Breast epithelium (tissue), 3 donors: ENCODE data around the gene PEBP1.

Experiments used
- CTCF ChIP-seq, 3 donors: fragments of 450-650 bp; IDR thresholded peaks; one replicate each; pipeline ENCODE4 v1.5.1; 2016 to 2017; ENCODE audit warnings: antibody characterized with exemption in 3 of 3, mild to moderate bottlenecking in 3 of 3, moderate library complexity in 3 of 3
- POLR2A ChIP-seq: fragments of 450-650 bp; IDR thresholded peaks from one replicate; pipeline ENCODE4 v1.6.1; 2016; ENCODE audit warnings: antibody characterized with exemption, mild to moderate bottlenecking, moderate library complexity
- POLR2AphosphoS5 ChIP-seq, 3 donors: sonication (generic); formaldehyde crosslinking; IDR thresholded peaks; one replicate each; pipeline ENCODE4 v1.6.1; 2017; ENCODE audit warnings: antibody characterized with exemption in 3 of 3

DNA sequence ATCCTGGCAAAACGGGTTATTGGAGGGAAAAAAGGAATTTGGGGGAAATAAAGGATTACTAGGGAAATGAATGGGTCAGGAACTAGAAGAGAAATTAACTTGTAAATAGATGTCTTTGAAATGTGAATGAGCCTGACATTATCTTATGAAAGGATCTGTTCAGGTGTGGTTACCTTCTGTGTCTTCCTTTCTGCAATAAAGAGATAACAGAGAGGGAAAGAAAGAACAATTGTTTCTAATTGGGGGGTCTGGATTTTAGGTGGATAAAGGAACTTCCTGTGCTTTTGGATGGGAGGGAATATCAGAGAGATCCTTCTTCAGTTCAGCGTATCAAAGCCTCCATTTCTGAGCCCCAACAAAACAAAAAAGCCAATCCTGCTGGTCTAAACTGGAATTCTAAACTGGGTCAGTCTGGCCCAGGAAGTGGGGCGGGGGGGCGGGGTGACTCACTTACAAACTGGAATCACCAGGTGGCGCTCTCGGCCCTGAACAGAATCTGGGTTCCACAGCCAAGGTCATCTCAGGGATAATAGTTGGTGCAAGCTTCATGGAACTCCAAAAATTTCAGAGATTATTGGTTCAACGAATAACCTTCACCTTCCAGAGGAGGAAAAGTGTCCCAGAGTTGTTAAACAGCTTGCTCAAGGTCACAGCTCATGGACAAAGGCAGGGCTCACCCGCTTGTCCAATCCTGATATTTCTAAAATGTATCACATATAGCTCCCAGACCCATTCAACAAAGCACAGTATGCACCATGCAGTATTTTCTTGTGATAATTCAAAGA, 15.2 kb upstream of the PEBP1 start:
- no peak for TF ChIP-seq POLR2AphosphoS5 (IDR thresholded peaks at IDR 0.05)
- no peak for TF ChIP-seq POLR2A
- TF ChIP-seq CTCF (IDR thresholded peaks at IDR 0.05), result peak in 2 of 3 donors; percentile 9 to 32
